Gastroesophageal sphincter (tissue), 4 donors: ENCODE measurements around the gene APEX2. TPM values are rescaled to one million over a fixed set of nuclear protein-coding genes. Genes with fewer than 3 reads are reported as not detected.
"Not testable (repeated sequence)": the region's sequence is repeated elsewhere in the genome, so short reads cannot be mapped to it uniquely, and the experiment has no call there.

Experiments used
- ATAC-seq: fragments of 150-250 bp; one replicate; pipeline ENCODE4 v1.9.1; 2016; ENCODE audit warnings: mild to moderate bottlenecking, moderate library complexity
- H3K27ac ChIP-seq, 4 donors: fragments of 200-600 bp; sonication (generic) in 3 of 4; 1 replicate in 3 of 4; 2 replicates in 1 of 4; pipeline ENCODE4 v1.5.1; 2016 to 2019
- H3K27me3 ChIP-seq: fragments of 200-600 bp; sonication (generic); one replicate; pipeline ENCODE4 v1.5.1; 2019
- H3K36me3 ChIP-seq, 2 donors: fragments of 200-600 bp; sonication (generic); one replicate each; pipeline ENCODE4 v1.5.1; 2019; ENCODE audit warnings: control low read depth in 1 of 2
- H3K4me1 ChIP-seq, 3 donors: fragments of 200-600 bp; sonication (generic); 1 replicate in 2 of 3; 2 replicates in 1 of 3; pipeline ENCODE4 v1.5.1; 2016 to 2019; ENCODE audit warnings: control low read depth in 2 of 3
- H3K4me3 ChIP-seq, 2 donors: fragments of 200-600 bp; sonication (generic); one replicate each; pipeline ENCODE4 v1.5.1; 2019; ENCODE audit warnings: mild to moderate bottlenecking in 1 of 2, moderate library complexity in 1 of 2
- H3K9me3 ChIP-seq, 3 donors: fragments of 200-600 bp; sonication (generic); one replicate each; pipeline ENCODE4 v1.5.1; 2017 to 2019; ENCODE audit warnings: control low read depth in 2 of 3
- CTCF ChIP-seq, 4 experiments: fragments of 200-600 bp in 2 of 4; fragments of 450-650 bp in 2 of 4; sonication (generic) in 1 of 4; IDR thresholded peaks; one replicate each; pipeline ENCODE4 v1.5.1; 2017 to 2019; ENCODE audit warnings: antibody characterized with exemption in 4 of 4, mild to moderate bottlenecking in 2 of 4, moderate library complexity in 2 of 4
- EP300 ChIP-seq: sonication (generic); formaldehyde crosslinking; IDR thresholded peaks from one replicate; pipeline ENCODE4 v1.6.1; 2017; ENCODE audit warnings: antibody characterized with exemption, mild to moderate bottlenecking
- POLR2A ChIP-seq, 2 donors: fragments of 450-650 bp; IDR thresholded peaks; one replicate each; pipeline ENCODE4 v1.6.1; 2017; ENCODE audit warnings: antibody characterized with exemption in 2 of 2, mild to moderate bottlenecking in 2 of 2, moderate library complexity in 1 of 2
- POLR2AphosphoS5 ChIP-seq: sonication (generic); formaldehyde crosslinking; IDR thresholded peaks from one replicate; pipeline ENCODE4 v1.6.1; 2017; ENCODE audit warnings: antibody characterized with exemption
- WGBS, 2 donors: methylation state at CpG; one replicate each; pipeline ENCODE4 v1.1.5; 2018; ENCODE audit warnings: low coverage in 1 of 2; 5-methylcytosine and 5-hydroxymethylcytosine counted together
- total RNA-seq, 4 donors: library from RNA; depleted of rRNA; stranded (reverse); fragments of >200 nt; gene quantifications; one replicate each; pipeline ENCODE4 v1.1.0, GENCODE V29; 2016

The APEX2 gene
- total RNA-seq, 4 donors from 2014 or later: 5.4 to 9.7 (median 6.4) TPM

DNA sequence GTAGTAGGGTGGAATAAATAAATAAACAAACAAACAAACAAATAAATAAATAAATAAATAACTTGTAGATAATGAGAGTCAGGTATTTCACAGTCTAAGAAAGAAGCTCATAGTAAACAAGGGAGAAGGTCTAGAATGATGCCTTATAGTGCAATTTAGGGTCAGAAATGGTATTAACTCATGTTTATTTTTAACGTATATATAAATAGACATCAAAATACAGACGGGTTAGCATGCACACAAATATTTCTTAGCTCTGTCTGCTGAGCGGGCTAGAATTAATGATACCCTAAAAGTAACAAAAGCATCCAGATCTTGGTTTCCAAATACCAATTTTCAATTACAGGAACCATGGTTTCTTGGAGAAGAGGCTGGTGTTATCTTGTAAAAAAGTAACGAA lies 22.8 kb upstream of the APEX2 start:
- Histone ChIP-seq H3K36me3 (no peaks in the 10 kb centered on the region), H3K27me3 (no peaks in the 10 kb centered on the region), H3K9me3 (no peaks in the 10 kb centered on the region), H3K4me1 (no peaks in the 10 kb centered on the region), H3K4me3 (no peak overlapping the region), H3K27ac (no peak overlapping the region)
- TF ChIP-seq POLR2A (IDR thresholded peaks at IDR 0.05) (no peak), CTCF (IDR thresholded peaks at IDR 0.05) (no peak), POLR2AphosphoS5 (no peak)
- 56 to 69% methylated on average over 4 of the region's 4 CpGs for WGBS, 2 donors
- no peak for ATAC-seq

- no peak for TF ChIP-seq EP300
- TF ChIP-seq POLR2A (IDR thresholded peaks at IDR 0.05): no peak
- no peak for TF ChIP-seq CTCF (IDR thresholded peaks at IDR 0.05)
- TF ChIP-seq POLR2AphosphoS5: no peak
- no peak overlapping the region for H3K4me3 ChIP-seq
- no peaks in the 10 kb centered on the region for H3K9me3 ChIP-seq
- no peaks in the 10 kb centered on the region for H3K4me1 ChIP-seq
- no peak overlapping the region for H3K27ac ChIP-seq
- H3K27me3 ChIP-seq: no peaks in the 10 kb centered on the region
- H3K36me3 ChIP-seq: no peaks in the 10 kb centered on the region
- no peak for ATAC-seq
Measured at GRCh38 chrX:54978448-54978847, 21.7 kb upstream of the APEX2 start.

- ATAC-seq: no peak
- no peak for TF ChIP-seq EP300
- no peak for TF ChIP-seq CTCF (IDR thresholded peaks at IDR 0.05)
- no peak for TF ChIP-seq POLR2AphosphoS5
Measured at GRCh38 chrX:54979432-54979831, 20.7 kb upstream of the APEX2 start.

DNA sequence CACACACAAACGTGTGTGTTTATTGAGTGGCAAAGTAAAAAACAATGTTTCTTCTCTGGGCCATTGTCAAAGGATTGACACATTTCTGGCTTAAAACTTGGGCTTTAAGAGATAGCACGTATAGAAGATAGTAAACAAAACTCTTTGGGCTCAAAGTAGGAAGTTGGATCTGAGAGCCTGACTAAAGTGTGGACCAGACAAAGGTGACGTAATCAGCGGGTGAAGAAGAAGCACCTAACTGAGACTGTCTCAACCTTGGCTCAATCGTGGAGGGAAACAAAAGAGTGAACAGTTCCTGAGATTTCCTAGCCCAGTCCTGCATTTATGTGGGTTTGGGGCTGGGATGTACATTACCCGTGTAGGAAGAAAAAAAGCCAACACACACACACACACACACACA lies 19.8 kb upstream of the APEX2 start:
- no peak overlapping the region for H3K4me3 ChIP-seq
- H3K27me3 ChIP-seq: no peaks in the 10 kb centered on the region
- 72% methylated on average over 3 to 5 of the region's 6 CpGs for WGBS, 2 donors
- H3K4me1 ChIP-seq: no peaks in the 10 kb centered on the region
- TF ChIP-seq CTCF (IDR thresholded peaks at IDR 0.05) (no peak), EP300 (no peak), POLR2A (IDR thresholded peaks at IDR 0.05) (no peak), POLR2AphosphoS5 (no peak)
- ATAC-seq: no peak
- H3K9me3 ChIP-seq: no peaks in the 10 kb centered on the region
- no peak overlapping the region for H3K27ac ChIP-seq
- no peaks in the 10 kb centered on the region for H3K36me3 ChIP-seq

More at GRCh38 chrX:54979432-54979831, 20.7 kb upstream of the APEX2 start:
- Histone ChIP-seq H3K4me3 (no peak overlapping the region), H3K4me1 (no peaks in the 10 kb centered on the region), H3K27ac (no peak overlapping the region), H3K36me3 (no peaks in the 10 kb centered on the region), H3K27me3 (no peaks in the 10 kb centered on the region), H3K9me3 (no peaks in the 10 kb centered on the region)

DNA sequence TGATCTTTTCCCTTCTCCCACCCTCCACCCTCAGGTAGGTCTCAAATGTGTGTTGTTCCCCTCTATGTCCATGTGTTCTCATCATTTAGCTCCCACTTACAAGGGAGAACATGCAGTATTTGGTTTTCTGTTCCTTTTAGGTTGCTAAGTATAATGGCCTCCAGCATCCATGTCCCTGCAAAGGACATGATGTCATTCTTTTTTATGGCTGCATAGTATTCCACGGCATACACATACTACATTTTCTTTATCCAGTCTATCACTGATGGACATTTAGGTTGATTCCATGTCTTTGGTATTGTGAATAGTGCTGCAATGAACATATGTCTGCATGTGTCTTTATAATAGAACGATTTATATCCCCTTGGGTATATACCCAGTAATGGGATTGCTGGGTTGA lies 16.9 kb upstream of the APEX2 start:
- not testable (repeated sequence) for H3K4me3 ChIP-seq, H3K4me1 ChIP-seq, H3K27me3 ChIP-seq, H3K36me3 ChIP-seq, H3K27ac ChIP-seq, H3K9me3 ChIP-seq, ATAC-seq
- 78 to 90% methylated on average over 2 of the region's 2 CpGs for WGBS, 2 donors

DNA sequence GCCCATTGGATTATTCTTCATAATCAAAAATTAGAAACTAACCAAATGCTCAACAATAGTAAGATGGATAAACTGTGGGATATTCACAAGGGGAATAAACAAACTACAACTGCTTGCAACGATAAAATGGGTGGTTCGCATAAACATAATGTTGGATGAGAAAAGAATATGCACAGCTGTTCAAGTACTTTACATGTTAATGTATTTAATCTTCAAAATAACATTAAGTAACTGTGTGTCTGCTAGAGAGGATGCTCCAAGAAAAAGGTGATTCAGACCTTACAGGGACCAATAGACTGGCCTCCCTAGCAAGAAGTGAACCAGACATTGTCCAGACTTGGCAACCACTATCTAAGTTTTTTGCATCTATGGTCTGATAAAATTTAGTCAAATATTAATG lies 8.5 kb upstream of the APEX2 start:
- Histone ChIP-seq H3K4me1 (no peaks in the 10 kb centered on the region), H3K36me3 (no peaks in the 10 kb centered on the region), H3K9me3 (no peaks in the 10 kb centered on the region), H3K27me3 (no peaks in the 10 kb centered on the region), H3K4me3 (no peak overlapping the region), H3K27ac (no peak overlapping the region)
- WGBS, 2 donors: 72 to 83% methylated on average over 2 of the region's 2 CpGs
- ATAC-seq: no peak
- TF ChIP-seq POLR2A (IDR thresholded peaks at IDR 0.05) (no peak), CTCF (IDR thresholded peaks at IDR 0.05) (no peak), POLR2AphosphoS5 (no peak), EP300 (no peak)
